Measurements from ENCODE around the gene TNNC2.
"Not testable (repeated sequence)": the region's sequence is repeated elsewhere in the genome, so short reads cannot be mapped to it uniquely, and the experiment has no call there.

- not testable (repeated sequence) for TF ChIP-seq POLR2A (IDR thresholded peaks at IDR 0.05; ENCODE audit: extremely low read depth, insufficient read length); CTCF (IDR thresholded peaks at IDR 0.05; ENCODE audit: low read depth, low read length); MAX (IDR thresholded peaks at IDR 0.05; ENCODE audit: low read depth, low read length); MYC (IDR thresholded peaks at IDR 0.05; ENCODE audit: low read depth, low read length)
Observed at GRCh38 chr20:45829673-45830106, 2.6 kb upstream of the TNNC2 start.
